H9 (cell line): Measurements from ENCODE around the gene CCDC182. TPM values are rescaled to one million over a fixed set of nuclear protein-coding genes. Genes with fewer than 3 reads are reported as not detected.

ENCODE experiments used
- DNase-seq: peaks from one replicate; pipeline ENCODE4 v3.0.0-alpha.2; 2017
- H2AFZ ChIP-seq: one replicate; pipeline ENCODE4 v1.6.1; 2013; ENCODE audit warnings: mild to moderate bottlenecking, low read length, control low read depth, moderate library complexity
- H2AK5ac ChIP-seq: 2 replicates; pipeline ENCODE4 v1.6.1; 2013; ENCODE audit warnings: low read length, control low read depth, mixed read lengths; ENCODE audit not compliant: insufficient read length
- H2BK120ac ChIP-seq: one replicate; pipeline ENCODE4 v1.6.1; 2013; ENCODE audit warnings: low read depth, mild to moderate bottlenecking, low read length, control low read depth, inconsistent platforms; ENCODE audit not compliant: poor library complexity, severe bottlenecking
- H2BK12ac ChIP-seq: 2 replicates; pipeline ENCODE4 v1.6.1; 2013; ENCODE audit warnings: low read length, control low read depth, mixed read lengths, low read depth; ENCODE audit not compliant: insufficient read length
- H2BK15ac ChIP-seq: 2 replicates; pipeline ENCODE4 v1.6.1; 2013; ENCODE audit warnings: low read depth, low read length, control low read depth
- H2BK20ac ChIP-seq: one replicate; pipeline ENCODE4 v1.6.1; 2013; ENCODE audit warnings: low read depth, mild to moderate bottlenecking, low read length, control low read depth, inconsistent platforms; ENCODE audit not compliant: poor library complexity, severe bottlenecking
- H2BK5ac ChIP-seq: 2 replicates; pipeline ENCODE4 v1.6.1; 2013; ENCODE audit warnings: low read length, control low read depth, mixed read lengths; ENCODE audit not compliant: insufficient read length
- H3K14ac ChIP-seq: 2 replicates; pipeline ENCODE4 v1.6.1; 2013; ENCODE audit warnings: low read length, control low read depth; ENCODE audit not compliant: insufficient read depth
- H3K18ac ChIP-seq: 2 replicates; pipeline ENCODE4 v1.6.1; 2013; ENCODE audit warnings: low read depth, mild to moderate bottlenecking, mixed read lengths, low read length, control low read depth; ENCODE audit not compliant: insufficient read length
- H3K23ac ChIP-seq: 2 replicates; pipeline ENCODE4 v1.6.1; 2013; ENCODE audit warnings: low read length, control low read depth, mixed read lengths, low read depth; ENCODE audit not compliant: insufficient read length
- H3K23me2 ChIP-seq: 2 replicates; pipeline ENCODE4 v1.6.1; 2013; ENCODE audit warnings: low read depth, mild to moderate bottlenecking, mixed read lengths, low read length, control low read depth; ENCODE audit not compliant: insufficient read length, poor library complexity, severe bottlenecking
- H3K27ac ChIP-seq: 2 replicates; pipeline ENCODE4 v1.5.1; 2013; ENCODE audit warnings: low read length, control low read depth, mixed read lengths, low read depth; ENCODE audit not compliant: insufficient read length
- H3K27me3 ChIP-seq: 2 replicates; pipeline ENCODE4 v1.6.1; 2013; ENCODE audit warnings: low read length, control low read depth, inconsistent platforms; ENCODE audit not compliant: insufficient read depth
- H3K4ac ChIP-seq: 2 replicates; pipeline ENCODE4 v1.6.1; 2013; ENCODE audit warnings: low read depth, mild to moderate bottlenecking, control low read depth, inconsistent platforms, low read length, moderate library complexity
- H3K4me1 ChIP-seq: 2 replicates; pipeline ENCODE4 v1.6.1; 2013; ENCODE audit warnings: low read length, control low read depth, inconsistent platforms; ENCODE audit not compliant: insufficient read depth
- H3K4me2 ChIP-seq: 2 replicates; pipeline ENCODE4 v1.6.1; 2013; ENCODE audit warnings: low read length, control low read depth, mixed read lengths; ENCODE audit not compliant: insufficient read length, insufficient read depth
- H3K56ac ChIP-seq: 2 replicates; pipeline ENCODE4 v1.6.1; 2013; ENCODE audit warnings: low read depth, mild to moderate bottlenecking, mixed read lengths, low read length, control low read depth; ENCODE audit not compliant: insufficient read length
- H3K79me1 ChIP-seq: 2 replicates; pipeline ENCODE4 v1.6.1; 2013; ENCODE audit warnings: low read depth, mild to moderate bottlenecking, moderate library complexity, low read length, control low read depth, inconsistent platforms; ENCODE audit not compliant: insufficient read depth, poor library complexity, severe bottlenecking
- H3K79me2 ChIP-seq: 2 replicates; pipeline ENCODE4 v1.6.1; 2013; ENCODE audit warnings: low read length, control low read depth, inconsistent platforms; ENCODE audit not compliant: insufficient read depth
- H3K9ac ChIP-seq: 2 replicates; pipeline ENCODE4 v1.6.1; 2013; ENCODE audit warnings: low read length, control low read depth, mixed read lengths; ENCODE audit not compliant: insufficient read length; ENCODE audit errors: extremely low read depth
- H3K9me3 ChIP-seq: one replicate; pipeline ENCODE4 v1.6.1; 2013; ENCODE audit warnings: low read depth, low read length, inconsistent platforms; ENCODE audit not compliant: control insufficient read depth
- H3T11ph ChIP-seq: one replicate; pipeline ENCODE4 v1.6.1; 2013; ENCODE audit warnings: mild to moderate bottlenecking, low read length, control low read depth, inconsistent platforms
- H4K20me1 ChIP-seq: one replicate; pipeline ENCODE4 v1.6.1; 2013; ENCODE audit not compliant: control insufficient read depth, insufficient read length, insufficient read depth
- H4K5ac ChIP-seq: 2 replicates; pipeline ENCODE4 v1.6.1; 2013; ENCODE audit warnings: low read depth, mild to moderate bottlenecking, mixed read lengths, low read length, control low read depth; ENCODE audit not compliant: insufficient read length
- H4K8ac ChIP-seq: replicated peaks from 2 replicates; pipeline ENCODE4 v1.6.1; 2013; ENCODE audit warnings: low read length, control low read depth, mixed read lengths, low read depth; ENCODE audit not compliant: insufficient read length
- H4K91ac ChIP-seq: 2 replicates; pipeline ENCODE4 v1.6.1; 2013; ENCODE audit warnings: low read depth, mild to moderate bottlenecking, moderate library complexity, mixed read lengths, low read length, control low read depth; ENCODE audit not compliant: insufficient read length
- H3K27ac Mint-ChIP-seq, 3 experiments: 2 replicates in 2 of 3; 3 replicates in 1 of 3; pipeline ENCODE4 v1.8.0; 2020 to 2021; ENCODE audit warnings: mixed read lengths in 3 of 3, mild to moderate bottlenecking in 1 of 3, moderate library complexity in 1 of 3
- H3K27me3 Mint-ChIP-seq: 2 replicates; pipeline ENCODE4 v1.8.0; 2021; ENCODE audit warnings: low read depth, mild to moderate bottlenecking, moderate library complexity, mixed read lengths
- H3K36me3 Mint-ChIP-seq, 3 experiments: 2 replicates in 2 of 3; 3 replicates in 1 of 3; pipeline ENCODE4 v1.8.0; 2020 to 2021; ENCODE audit warnings: low read depth in 3 of 3, mixed read lengths in 3 of 3; ENCODE audit not compliant: insufficient read depth in 1 of 3
- H3K4me1 Mint-ChIP-seq, 2 experiments: 2 replicates each; pipeline ENCODE4 v1.8.0; 2020; ENCODE audit warnings: mixed read lengths in 2 of 2
- H3K4me3 Mint-ChIP-seq, 2 experiments: 2 replicates in 1 of 2; 3 replicates in 1 of 2; pipeline ENCODE4 v1.8.0; 2020 to 2021; ENCODE audit warnings: mild to moderate bottlenecking in 2 of 2, mixed read lengths in 2 of 2, moderate library complexity in 1 of 2
- H3K9me3 Mint-ChIP-seq, 2 experiments: 2 replicates in 1 of 2; 3 replicates in 1 of 2; pipeline ENCODE4 v1.8.0; 2020; ENCODE audit warnings: mild to moderate bottlenecking in 2 of 2, mixed read lengths in 2 of 2, moderate library complexity in 1 of 2
- WGBS: extraction: QIAGEN DNeasy Blood & Tissue Kit; methylation state at CpG from one replicate; pipeline ENCODE4 v1.1.7; 2013; ENCODE audit warnings: missing lambda C conversion rate, low lambda C conversion rate, mixed read lengths; ENCODE audit not compliant: insufficient read length; ENCODE audit errors: extremely low coverage; 5-methylcytosine and 5-hydroxymethylcytosine counted together
- total RNA-seq: library from RNA; stranded (reverse); gene quantifications from 2 replicates; pipeline ENCODE4 v1.2.1, GENCODE V29; 2021
- TF ChIP-seq, protein P1 (sequence below): fragments of 200-600 bp; sonication (generic); conservative IDR thresholded peaks from 3 replicates; pipeline ENCODE4 v1.8.0; 2021; ENCODE audit warnings: antibody characterized with exemption, mild to moderate bottlenecking

Gene CCDC182
- total RNA-seq, 1 experiment from 2014 or later = not detected

DNA sequence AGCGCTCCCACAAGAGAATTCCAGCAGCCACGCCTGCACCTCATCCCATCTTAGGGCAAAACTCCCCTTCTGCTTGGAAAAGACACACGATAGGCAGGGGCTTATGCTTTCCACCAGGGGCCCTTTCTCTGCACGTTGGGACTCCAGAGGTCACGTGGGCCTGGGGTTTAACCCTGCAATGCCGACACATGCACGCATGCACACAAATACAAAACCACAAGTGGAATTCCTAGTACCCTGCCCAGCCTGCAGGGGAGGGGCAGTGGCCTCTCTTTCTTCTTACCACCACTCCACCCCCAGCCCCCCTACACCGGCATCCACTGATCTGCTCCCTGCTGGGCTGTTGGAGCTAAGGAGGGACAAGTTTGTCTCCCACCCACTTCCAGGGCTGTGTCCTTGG lies 16.8 kb upstream of the CCDC182 start:
- no peak overlapping the region for H4K91ac ChIP-seq
- no peaks in the 10 kb centered on the region; the same call in 1 of the 2 replicates for H3K4me1 ChIP-seq
- no peak overlapping the region for H4K5ac ChIP-seq
- no peak overlapping the region for H4K8ac ChIP-seq
- peak; percentile 52 for DNase-seq
- no peaks in the 10 kb centered on the region for H3K79me1 ChIP-seq
- no peak overlapping the region for H3K4me2 ChIP-seq
- H3K56ac ChIP-seq = no peak overlapping the region
- H2BK120ac ChIP-seq = no peak overlapping the region
- H3K4ac ChIP-seq = no peak overlapping the region
- no peaks in the 10 kb centered on the region for H3K9me3 ChIP-seq
- no peak overlapping the region for H3K23ac ChIP-seq
- H3K23me2 ChIP-seq = no peaks in the 10 kb centered on the region
- H2AFZ ChIP-seq = no peak overlapping the region
- no peak overlapping the region for H2BK5ac ChIP-seq
- H3K14ac ChIP-seq = no peak overlapping the region
- TF ChIP-seq, protein P1, sequence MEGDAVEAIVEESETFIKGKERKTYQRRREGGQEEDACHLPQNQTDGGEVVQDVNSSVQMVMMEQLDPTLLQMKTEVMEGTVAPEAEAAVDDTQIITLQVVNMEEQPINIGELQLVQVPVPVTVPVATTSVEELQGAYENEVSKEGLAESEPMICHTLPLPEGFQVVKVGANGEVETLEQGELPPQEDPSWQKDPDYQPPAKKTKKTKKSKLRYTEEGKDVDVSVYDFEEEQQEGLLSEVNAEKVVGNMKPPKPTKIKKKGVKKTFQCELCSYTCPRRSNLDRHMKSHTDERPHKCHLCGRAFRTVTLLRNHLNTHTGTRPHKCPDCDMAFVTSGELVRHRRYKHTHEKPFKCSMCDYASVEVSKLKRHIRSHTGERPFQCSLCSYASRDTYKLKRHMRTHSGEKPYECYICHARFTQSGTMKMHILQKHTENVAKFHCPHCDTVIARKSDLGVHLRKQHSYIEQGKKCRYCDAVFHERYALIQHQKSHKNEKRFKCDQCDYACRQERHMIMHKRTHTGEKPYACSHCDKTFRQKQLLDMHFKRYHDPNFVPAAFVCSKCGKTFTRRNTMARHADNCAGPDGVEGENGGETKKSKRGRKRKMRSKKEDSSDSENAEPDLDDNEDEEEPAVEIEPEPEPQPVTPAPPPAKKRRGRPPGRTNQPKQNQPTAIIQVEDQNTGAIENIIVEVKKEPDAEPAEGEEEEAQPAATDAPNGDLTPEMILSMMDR = no peak
- no peak overlapping the region for H2BK15ac ChIP-seq
- Mint-ChIP-seq H3K27me3 (peaks cover 7% of the 10 kb centered on the region), H3K9me3 (no peaks in the 10 kb centered on the region), H3K36me3 (no peaks in the 10 kb centered on the region; a peak in 1 of 7 replicates), H3K4me1 (peaks cover 20 to 38% of the 10 kb centered on the region in 2 experiments), H3K4me3 (no peak overlapping the region), H3K27ac (peak overlapping the region in 1 of 3 experiments; percentile 27; a peak in 2 of 7 replicates)
- H4K20me1 ChIP-seq = no peaks in the 10 kb centered on the region
- no peaks in the 10 kb centered on the region for H3K79me2 ChIP-seq
- H3K9ac ChIP-seq = no peak overlapping the region
- no peak overlapping the region for H3T11ph ChIP-seq
- no peaks in the 10 kb centered on the region for H3K27me3 ChIP-seq
- H3K27ac ChIP-seq = no peak overlapping the region
- no CpG with 5 or more reads among the region's 8 CpGs for WGBS
- no peak overlapping the region for H2AK5ac ChIP-seq
- H3K18ac ChIP-seq = no peak overlapping the region
- H2BK12ac ChIP-seq = no peak overlapping the region
- no peak overlapping the region for H2BK20ac ChIP-seq
